ENCODE data around the gene TMX3. TPM values are rescaled to one million over a fixed set of nuclear protein-coding genes. Genes with fewer than 3 reads are reported as not detected.

Gene TMX3
- 85.3 and 132 TPM in 2 replicates for total RNA-seq

DNA sequence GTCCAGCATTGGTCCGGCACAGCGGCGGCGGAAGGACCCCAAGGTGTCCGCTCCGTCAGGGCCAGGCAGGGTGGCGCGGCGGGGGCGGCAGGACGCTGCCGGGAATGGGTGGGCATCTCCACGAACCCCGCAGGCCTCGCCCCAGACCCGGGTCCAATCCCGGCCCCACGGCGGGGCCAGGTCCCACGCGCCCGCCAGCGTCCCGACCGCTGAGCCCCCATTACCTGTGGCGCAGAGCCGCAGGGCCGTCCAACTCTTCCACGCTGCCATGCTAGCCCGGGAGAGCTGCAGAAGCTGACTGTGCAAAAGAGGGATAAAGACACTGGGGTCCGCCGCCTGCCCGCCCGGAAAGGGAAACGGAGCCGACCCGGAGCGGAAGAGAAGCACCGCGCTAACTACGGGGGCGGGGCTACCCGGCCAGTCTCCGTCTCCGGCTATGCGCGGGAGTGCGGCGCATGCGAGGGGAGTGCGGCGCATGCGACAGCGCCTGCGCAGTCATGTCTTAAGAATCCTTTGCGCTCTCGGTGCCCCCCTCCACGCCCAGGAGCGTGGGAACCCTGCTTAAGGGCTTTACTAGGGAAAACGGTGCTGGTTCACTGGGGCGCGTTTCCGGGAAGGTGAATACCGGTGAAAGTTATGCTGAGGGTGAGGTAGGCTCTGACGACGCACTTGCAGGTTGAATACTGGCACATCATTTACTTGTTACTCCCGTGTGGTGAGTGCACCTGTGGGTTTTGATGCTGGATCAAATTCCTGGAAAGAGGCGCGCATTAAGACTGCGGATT is at the start of gene TMX3:
TSS of gene TMX3 (minus strand) at position 397 of the 785 bp plus-strand sequence. CDS start at position 270, 127 bp downstream.

Other genes starting within 250 kb of the TMX3 start
- 18.2 and 51.8 TPM in 2 replicates for gene CCDC102B, start 83.0 kb upstream of the TMX3 start, total RNA-seq

All from smooth muscle cell of trachea (primary cell).